HepG2 (cell line): Measurements from ENCODE around the gene CALML4. TPM values are rescaled to one million over a fixed set of nuclear protein-coding genes. Genes with fewer than 3 reads are reported as not detected.

Experiments
- AKAP8 ChIP-seq: sonication (generic); formaldehyde crosslinking; IDR thresholded peaks from 2 replicates; pipeline ENCODE4 v1.5.1; 2020; ENCODE audit warnings: mild to moderate bottlenecking, missing genetic modification reagents
- POGZ ChIP-seq: sonication (generic); formaldehyde crosslinking; IDR thresholded peaks from 2 replicates; pipeline ENCODE4 v1.4.0; 2020; ENCODE audit warnings: mild to moderate bottlenecking, missing genetic modification reagents
- PRMT3 ChIP-seq: sonication (generic); formaldehyde crosslinking; IDR thresholded peaks from 2 replicates; pipeline ENCODE4 v1.8.1; 2022; ENCODE audit warnings: low read depth, mild to moderate bottlenecking, moderate library complexity, missing genetic modification reagents, borderline replicate concordance
- RFX1 ChIP-seq: fragments of 450-650 bp; IDR thresholded peaks from 2 replicates; pipeline ENCODE4 v1.6.1; 2017
- RFXAP ChIP-seq: sonication (generic); formaldehyde crosslinking; IDR thresholded peaks from 2 replicates; pipeline ENCODE4 v1.4.0; 2020; ENCODE audit warnings: missing genetic modification reagents, borderline replicate concordance
- SIN3B ChIP-seq: fragments of 150-350 bp; IDR thresholded peaks from 2 replicates; pipeline ENCODE4 v1.6.1; 2014; ENCODE audit warnings: low read length
- TEAD3 ChIP-seq: optimal IDR thresholded peaks from 2 replicates; pipeline ENCODE3; 2016; ENCODE audit warnings: borderline replicate concordance
- THAP8 ChIP-seq: sonication (generic); formaldehyde crosslinking; IDR thresholded peaks from 2 replicates; pipeline ENCODE4 v1.5.1; 2020; ENCODE audit warnings: missing genetic modification reagents, mild to moderate bottlenecking, borderline replicate concordance
- ZFAT ChIP-seq: sonication (generic); formaldehyde crosslinking; conservative IDR thresholded peaks from 2 replicates; pipeline ENCODE4 v1.8.1; 2023; ENCODE audit warnings: missing genetic modification reagents, inconsistent platforms
- ZNF276 ChIP-seq: sonication (generic); formaldehyde crosslinking; IDR thresholded peaks from 2 replicates; pipeline ENCODE4 v1.4.0; 2020; ENCODE audit warnings: mild to moderate bottlenecking, low read depth, missing genetic modification reagents
- ZNF441 ChIP-seq: sonication (generic); formaldehyde crosslinking; IDR thresholded peaks from 2 replicates; pipeline ENCODE4 v1.7.0; 2021; ENCODE audit warnings: missing genetic modification reagents, borderline replicate concordance
- ZSCAN29 ChIP-seq: sonication (generic); formaldehyde crosslinking; conservative IDR thresholded peaks from 2 replicates; pipeline ENCODE4 v1.4.0; 2020; ENCODE audit warnings: mild to moderate bottlenecking, missing genetic modification reagents
- ZZZ3 ChIP-seq: sonication (generic); formaldehyde crosslinking; IDR thresholded peaks from 2 replicates; pipeline ENCODE4 v1.4.0; 2020; ENCODE audit warnings: missing genetic modification reagents, mild to moderate bottlenecking, borderline replicate concordance
- polyA plus RNA-seq, 8 experiments: library from polyadenylated mRNA; depleted of rRNA in 3 of 8; stranded (reverse) in 7 of 8; unstranded in 1 of 8; fragments of >200 nt; fragmentation: Illumina TruSeq in 4 of 8; extraction: Trizol in 4 of 8; gene quantifications; 2 replicates each; pipeline versions ENCODE4 v1.2.1 to v1.2.3, GENCODE V29; 2011 to 2016; ENCODE audit warnings: low read depth in 4 of 8, missing spikeins in 1 of 8, mixed read lengths in 1 of 8; ENCODE audit not compliant: insufficient read depth in 1 of 8
- total RNA-seq, 5 experiments: library from RNA; depleted of rRNA; stranded (reverse); fragments of >200 nt; fragmentation: Illumina TruSeq; extraction: Trizol; gene quantifications; 2 replicates each; pipeline ENCODE4 v1.2.3, GENCODE V29; 2016; ENCODE audit warnings: low read depth in 1 of 5
- TF ChIP-seq, protein P1 (sequence below), 2 experiments: sonication (generic) in 1 of 2; formaldehyde crosslinking in 1 of 2; IDR thresholded peaks; 2 replicates each; pipeline versions ENCODE4 v1.6.1 to v1.9.0; 2014 to 2022; ENCODE audit warnings: antibody characterized with exemption in 1 of 2, borderline replicate concordance in 1 of 2, inconsistent platforms in 1 of 2, low read depth in 1 of 2, missing genetic modification reagents in 1 of 2

CALML4 gene
- total and polyA plus RNA-seq, 2 of the 13 experiments (the other 11 are each of a cell fraction or from before 2014, with no cell fraction given): 3.6 to 8.7 TPM

- TF ChIP-seq, protein P1, sequence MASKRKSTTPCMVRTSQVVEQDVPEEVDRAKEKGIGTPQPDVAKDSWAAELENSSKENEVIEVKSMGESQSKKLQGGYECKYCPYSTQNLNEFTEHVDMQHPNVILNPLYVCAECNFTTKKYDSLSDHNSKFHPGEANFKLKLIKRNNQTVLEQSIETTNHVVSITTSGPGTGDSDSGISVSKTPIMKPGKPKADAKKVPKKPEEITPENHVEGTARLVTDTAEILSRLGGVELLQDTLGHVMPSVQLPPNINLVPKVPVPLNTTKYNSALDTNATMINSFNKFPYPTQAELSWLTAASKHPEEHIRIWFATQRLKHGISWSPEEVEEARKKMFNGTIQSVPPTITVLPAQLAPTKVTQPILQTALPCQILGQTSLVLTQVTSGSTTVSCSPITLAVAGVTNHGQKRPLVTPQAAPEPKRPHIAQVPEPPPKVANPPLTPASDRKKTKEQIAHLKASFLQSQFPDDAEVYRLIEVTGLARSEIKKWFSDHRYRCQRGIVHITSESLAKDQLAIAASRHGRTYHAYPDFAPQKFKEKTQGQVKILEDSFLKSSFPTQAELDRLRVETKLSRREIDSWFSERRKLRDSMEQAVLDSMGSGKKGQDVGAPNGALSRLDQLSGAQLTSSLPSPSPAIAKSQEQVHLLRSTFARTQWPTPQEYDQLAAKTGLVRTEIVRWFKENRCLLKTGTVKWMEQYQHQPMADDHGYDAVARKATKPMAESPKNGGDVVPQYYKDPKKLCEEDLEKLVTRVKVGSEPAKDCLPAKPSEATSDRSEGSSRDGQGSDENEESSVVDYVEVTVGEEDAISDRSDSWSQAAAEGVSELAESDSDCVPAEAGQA (IDR thresholded peaks at IDR 0.05; ENCODE audit: low read depth): no peak
- TF ChIP-seq, protein P1 (CRISPR knock-in tag; IDR thresholded peaks at IDR 0.05; ENCODE audit: borderline replicate concordance): 0 out of 2 replicates have a peak, but pooled peaks have one; percentile 63
- TF ChIP-seq THAP8 (CRISPR knock-in tag) (peak; percentile 66; the same call in 1 of the 2 replicates), TEAD3 (CRISPR knock-in tag) (no peak), SIN3B (no peak), ZNF441 (CRISPR knock-in tag) (peak; percentile 68), RFX1 (no peak), ZFAT (CRISPR knock-in tag) (no peak), ZSCAN29 (CRISPR knock-in tag) (peak; percentile 49; the same call in 1 of the 2 replicates), PRMT3 (CRISPR knock-in tag) (0 out of 2 replicates have a peak, but pooled peaks have one; percentile 69), ZNF276 (CRISPR knock-in tag) (0 out of 2 replicates have a peak, but pooled peaks have one; percentile 52), AKAP8 (CRISPR knock-in tag) (peak; percentile 71; the same call in 1 of the 2 replicates), RFXAP (0 out of 2 replicates have a peak, but pooled peaks have one; percentile 28), ZZZ3 (CRISPR knock-in tag) (no peak), POGZ (no peak)
These were observed 24.4 kb upstream of the CALML4 start, which contains the start of gene CLN6 (continued) for GRCh38 chr15:68229386-68230156.
